ENCODE measurements around the gene EHD1.

GRCh38 chr11:64858467-64859263 is 19.8 kb downstream of the EHD1 start:
- TF ChIP-seq CTCF (IDR thresholded peaks at IDR 0.05 in 8 of 11, conservative IDR thresholded peaks at IDR 0.05 in 3 of 11) (no peak), POLR2A (IDR thresholded peaks at IDR 0.05) (no peak), POLR2AphosphoS5 (IDR thresholded peaks at IDR 0.05) (peak; percentile 72 to 84 (median 80))
